HUES6 (cell line): ENCODE data around the gene TTC7B.
A peak's percentile ranks its signal among the peaks of the same experiment; 100 is the strongest.

Source experiments
- H3K27ac ChIP-seq: 2 replicates; pipeline ENCODE4 v1.7.0; 2013; ENCODE audit warnings: low read depth, mild to moderate bottlenecking, low read length, inconsistent platforms
- H3K27me3 ChIP-seq: 2 replicates; pipeline ENCODE4 v1.6.1; 2013; ENCODE audit warnings: low read length; ENCODE audit not compliant: control insufficient read depth, insufficient read depth
- H3K36me3 ChIP-seq: 2 replicates; pipeline ENCODE4 v1.6.1; 2013; ENCODE audit warnings: low read length; ENCODE audit not compliant: control insufficient read depth, insufficient read depth
- H3K4me1 ChIP-seq: 2 replicates; pipeline ENCODE4 v1.6.1; 2013; ENCODE audit warnings: low read length; ENCODE audit not compliant: control insufficient read depth, insufficient read depth
- H3K4me3 ChIP-seq: 2 replicates; pipeline ENCODE4 v1.5.1; 2013; ENCODE audit warnings: low read depth, low read length
- H3K9ac ChIP-seq: one replicate; pipeline ENCODE4 v1.6.1; 2013; ENCODE audit warnings: mild to moderate bottlenecking, low read length
- H3K9me3 ChIP-seq: 2 replicates; pipeline ENCODE4 v1.6.1; 2013; ENCODE audit warnings: low read depth, low read length; ENCODE audit not compliant: control insufficient read depth, insufficient read depth

The TTC7B gene

DNA sequence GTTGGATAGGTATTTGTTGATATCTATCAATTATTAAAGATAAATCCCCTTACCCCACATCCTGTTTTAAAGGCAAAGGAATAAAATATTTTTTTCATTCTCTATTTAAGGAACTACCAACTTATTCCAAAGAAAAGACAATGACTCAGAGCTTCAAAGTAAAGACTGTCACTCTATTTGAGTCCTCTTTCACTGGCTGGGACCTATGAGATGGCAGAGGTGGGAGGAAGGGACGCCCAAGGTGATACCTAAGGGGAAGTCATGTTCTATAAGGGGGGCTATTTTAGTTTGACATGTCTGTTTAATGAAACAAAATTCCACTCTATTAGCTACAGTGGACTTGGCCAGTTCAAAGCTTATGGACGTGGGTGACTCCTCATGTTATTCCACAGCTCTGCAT lies 209.8 kb downstream of the TTC7B start:
- Histone ChIP-seq H3K36me3 (no peaks in the 10 kb centered on the region), H3K4me3 (no peak overlapping the region), H3K9ac (no peak overlapping the region), H3K4me1 (peaks cover 46% of the 10 kb centered on the region), H3K27me3 (no peaks in the 10 kb centered on the region), H3K9me3 (no peaks in the 10 kb centered on the region), H3K27ac (no peak overlapping the region)

DNA sequence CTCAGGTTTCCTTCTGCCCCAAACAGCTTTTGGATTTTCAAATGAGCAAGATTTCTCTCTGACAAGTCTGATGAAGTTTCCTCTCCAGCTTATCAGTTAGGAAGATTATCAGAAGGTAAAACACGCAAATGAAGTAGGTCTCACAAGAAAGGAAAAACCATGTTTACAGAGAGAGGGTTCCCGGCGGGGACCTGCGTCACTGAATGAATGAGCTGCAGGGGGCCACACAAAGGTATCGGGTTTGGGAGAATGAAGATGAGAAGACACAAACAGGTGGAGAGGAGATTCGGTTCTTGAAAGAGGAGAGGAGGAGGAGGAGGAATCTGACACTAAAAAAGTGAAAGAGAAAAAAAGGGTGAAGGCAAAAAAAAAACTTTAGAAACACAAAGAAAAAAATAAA lies 210.8 kb downstream of the TTC7B start:
- Histone ChIP-seq H3K36me3 (no peaks in the 10 kb centered on the region), H3K27me3 (no peaks in the 10 kb centered on the region), H3K9me3 (no peaks in the 10 kb centered on the region), H3K4me3 (no peak overlapping the region), H3K4me1 (peaks cover 48% of the 10 kb centered on the region), H3K27ac (0 out of 2 replicates have a peak overlapping the region, but pooled peaks have one; percentile 16), H3K9ac (no peak overlapping the region)

DNA sequence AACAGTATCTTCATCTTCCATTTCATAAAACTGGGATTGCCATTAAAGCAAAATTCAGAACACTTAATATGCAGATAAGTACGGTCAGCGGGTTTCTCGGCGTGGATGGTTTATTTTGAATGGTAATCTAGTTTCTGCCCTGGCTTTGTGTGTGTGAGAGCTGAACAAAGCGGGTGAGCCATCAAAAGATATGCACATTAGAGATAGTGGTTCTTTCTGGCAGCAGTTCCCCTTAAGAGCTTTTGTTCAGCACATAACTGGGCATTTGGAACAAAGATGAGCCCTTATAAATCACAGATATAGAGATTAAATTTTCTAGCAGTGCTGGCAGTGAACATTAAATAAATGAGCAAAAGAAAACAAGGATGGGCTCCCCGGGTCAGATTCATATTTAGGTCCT lies 211.9 kb downstream of the TTC7B start:
- no peak overlapping the region for H3K27ac ChIP-seq

DNA sequence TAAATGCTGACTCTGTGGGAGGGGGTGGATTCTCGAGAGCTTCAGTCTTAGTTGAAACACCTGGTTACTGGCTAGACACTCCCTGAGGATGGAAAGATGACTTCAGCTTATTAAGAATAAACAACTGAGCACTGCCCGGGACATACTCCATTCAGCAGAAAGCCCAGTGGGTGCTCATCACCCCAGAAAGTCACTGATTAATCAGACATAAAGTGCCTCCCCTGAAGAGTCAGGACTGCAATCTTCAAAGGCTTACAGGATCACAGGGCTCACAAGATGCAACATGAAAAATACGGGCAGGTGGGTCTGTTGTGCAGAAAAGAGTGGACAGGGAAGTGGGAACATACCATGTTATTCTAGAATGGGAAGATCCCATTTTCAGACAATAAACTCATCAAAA lies 212.4 kb downstream of the TTC7B start:
- no peak overlapping the region for H3K27ac ChIP-seq
- H3K4me3 ChIP-seq, result no peak overlapping the region
- no peaks in the 10 kb centered on the region for H3K36me3 ChIP-seq
- H3K9ac ChIP-seq, result no peak overlapping the region
- H3K4me1 ChIP-seq, result peaks cover 52% of the 10 kb centered on the region
- H3K9me3 ChIP-seq, result no peaks in the 10 kb centered on the region
- no peaks in the 10 kb centered on the region for H3K27me3 ChIP-seq

More for the DNA sequence above, 211.9 kb downstream of the TTC7B start:
- no peak overlapping the region for H3K4me3 ChIP-seq
- H3K36me3 ChIP-seq, result no peaks in the 10 kb centered on the region
- H3K4me1 ChIP-seq, result peaks cover 57% of the 10 kb centered on the region
- H3K9ac ChIP-seq, result no peak overlapping the region
- no peaks in the 10 kb centered on the region for H3K27me3 ChIP-seq
- H3K9me3 ChIP-seq, result no peaks in the 10 kb centered on the region

DNA sequence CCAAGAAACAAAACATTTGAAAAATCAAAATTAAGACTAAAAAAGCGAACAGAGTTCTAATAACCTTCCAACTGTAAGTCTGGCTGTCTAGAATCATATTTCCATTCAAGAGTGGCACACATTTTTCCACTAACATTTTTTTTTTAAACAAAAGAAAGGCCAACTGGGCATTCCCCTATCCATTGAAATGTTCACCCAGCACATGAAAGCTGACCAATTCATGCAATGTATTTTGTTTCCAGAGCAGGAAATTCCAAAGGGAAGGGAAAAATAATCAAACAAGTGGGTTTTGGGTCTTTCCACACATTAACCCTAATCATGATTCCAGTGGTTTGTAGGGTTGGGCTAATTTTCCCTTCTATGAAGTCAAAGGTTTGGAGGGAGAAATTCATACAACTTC lies 212.9 kb downstream of the TTC7B start:
- Histone ChIP-seq H3K9ac (no peak overlapping the region), H3K36me3 (no peaks in the 10 kb centered on the region), H3K4me1 (peaks cover 47% of the 10 kb centered on the region), H3K9me3 (no peaks in the 10 kb centered on the region), H3K27me3 (no peaks in the 10 kb centered on the region), H3K4me3 (no peak overlapping the region), H3K27ac (no peak overlapping the region)

GRCh38 chr14:90602088-90602687 lies 214.0 kb downstream of the TTC7B start:
- Histone ChIP-seq H3K27me3 (no peaks in the 10 kb centered on the region), H3K4me3 (no peak overlapping the region), H3K36me3 (no peaks in the 10 kb centered on the region), H3K9ac (no peak overlapping the region), H3K4me1 (peaks cover 40% of the 10 kb centered on the region), H3K27ac (no peak overlapping the region), H3K9me3 (no peaks in the 10 kb centered on the region)

DNA sequence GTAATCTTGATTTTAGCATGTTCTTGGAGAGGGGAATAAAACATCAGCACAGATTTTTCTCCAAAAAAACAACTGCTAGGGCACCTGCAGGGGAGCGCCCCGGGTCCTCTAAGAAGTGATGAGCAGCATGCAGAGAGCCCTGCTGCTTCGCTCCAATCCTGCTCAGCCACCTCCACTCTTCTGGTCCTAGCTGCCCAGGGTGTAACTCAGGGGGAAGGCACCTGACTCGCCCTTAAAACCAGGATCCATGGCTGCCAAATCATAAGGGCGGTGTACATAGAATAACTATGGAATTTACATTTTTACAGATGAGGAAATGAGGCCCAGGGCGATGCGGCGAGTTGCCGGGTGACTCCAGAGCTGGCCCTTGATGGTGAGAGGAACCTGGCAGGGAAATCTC lies 214.7 kb downstream of the TTC7B start:
- H3K36me3 ChIP-seq, result no peaks in the 10 kb centered on the region
- peaks cover 37% of the 10 kb centered on the region for H3K4me1 ChIP-seq
- H3K27me3 ChIP-seq, result no peaks in the 10 kb centered on the region
- no peak overlapping the region for H3K9ac ChIP-seq
- H3K27ac ChIP-seq, result no peak overlapping the region
- no peak overlapping the region for H3K4me3 ChIP-seq
- no peaks in the 10 kb centered on the region for H3K9me3 ChIP-seq

DNA sequence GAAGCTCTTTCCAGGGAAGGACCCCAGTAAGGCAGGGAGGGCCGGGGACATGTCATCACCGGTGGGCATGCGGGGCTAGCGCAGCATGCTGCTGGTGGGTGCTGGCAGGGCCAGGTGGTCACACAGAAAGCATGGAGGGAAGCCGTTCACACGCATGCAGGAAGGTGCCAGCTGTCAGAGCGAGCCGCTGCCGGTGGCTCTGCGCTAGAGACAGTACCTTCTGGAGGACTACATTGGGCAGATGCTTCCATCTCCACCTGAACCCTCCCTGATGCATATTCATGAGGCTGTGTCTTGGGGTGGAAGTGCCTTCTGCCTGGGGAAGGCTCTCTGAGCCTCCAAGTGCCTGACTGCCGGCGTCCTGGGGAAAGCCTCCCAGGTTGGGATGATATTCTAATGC lies 215.6 kb downstream of the TTC7B start:
- Histone ChIP-seq H3K4me1 (peaks cover 28% of the 10 kb centered on the region), H3K9me3 (no peaks in the 10 kb centered on the region), H3K27me3 (no peaks in the 10 kb centered on the region), H3K27ac (no peak overlapping the region), H3K9ac (no peak overlapping the region), H3K36me3 (no peaks in the 10 kb centered on the region), H3K4me3 (no peak overlapping the region)

DNA sequence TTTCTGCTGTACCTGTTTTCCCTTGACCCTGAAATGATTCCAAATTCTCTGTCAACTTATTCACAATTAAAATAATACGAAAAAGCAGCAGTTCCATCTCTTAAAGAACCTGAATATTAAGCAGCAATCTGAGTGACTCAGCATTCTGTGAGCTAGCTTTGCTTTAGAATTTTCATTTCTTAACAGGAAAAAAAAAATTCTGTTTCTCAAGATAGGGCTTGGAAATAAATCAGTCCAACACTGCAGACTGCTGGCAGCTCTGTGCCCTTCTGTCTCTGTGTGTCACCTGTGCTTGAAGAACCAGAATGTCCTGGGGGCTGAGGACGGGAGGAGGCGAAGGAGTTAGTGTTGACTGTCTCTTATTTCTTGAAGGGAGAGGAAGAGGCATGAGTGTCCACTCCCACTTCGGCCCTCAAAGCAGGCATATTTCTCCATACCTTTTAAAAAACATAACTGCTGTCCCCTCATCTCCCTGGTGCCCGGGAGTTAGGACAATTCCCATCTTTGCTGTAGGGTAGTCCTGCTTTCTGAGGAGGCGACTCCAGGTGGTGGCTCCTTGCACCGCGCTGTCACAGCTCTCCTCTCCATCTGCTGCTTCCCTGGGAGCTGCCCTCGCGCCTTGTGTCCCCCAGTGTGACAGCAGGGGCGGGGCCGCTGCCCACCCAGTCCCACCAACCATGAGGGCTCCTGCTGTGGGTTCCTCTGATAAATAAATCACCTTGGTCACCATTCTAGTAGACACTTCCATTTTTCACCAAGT lies 216.3 kb downstream of the TTC7B start:
- Histone ChIP-seq H3K27ac (no peak overlapping the region), H3K9ac (no peak overlapping the region), H3K36me3 (no peaks in the 10 kb centered on the region), H3K4me1 (peaks cover 21% of the 10 kb centered on the region), H3K4me3 (no peak overlapping the region), H3K27me3 (no peaks in the 10 kb centered on the region), H3K9me3 (no peaks in the 10 kb centered on the region)

DNA sequence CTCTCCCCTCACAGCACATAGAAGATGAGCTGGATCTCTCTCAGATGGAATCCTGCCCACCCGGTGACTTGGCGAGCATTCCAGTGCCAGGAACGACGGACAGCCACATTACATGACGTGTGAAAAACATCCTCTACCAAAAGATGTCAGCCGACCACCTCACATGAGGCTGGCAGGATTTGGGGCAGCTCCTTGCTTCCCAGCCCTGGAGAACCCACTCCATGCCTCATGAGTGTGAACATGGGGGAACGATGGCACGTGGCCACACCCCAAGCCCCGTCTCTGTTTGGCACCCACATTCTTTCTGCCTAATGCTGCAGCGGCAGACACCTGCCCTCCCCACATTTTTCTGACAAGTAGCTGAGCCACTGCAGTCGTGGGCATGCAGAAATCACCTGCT lies 216.9 kb downstream of the TTC7B start:
- Histone ChIP-seq H3K9me3 (no peaks in the 10 kb centered on the region), H3K4me1 (peaks cover 15% of the 10 kb centered on the region), H3K36me3 (no peaks in the 10 kb centered on the region), H3K27me3 (no peaks in the 10 kb centered on the region), H3K4me3 (no peak overlapping the region), H3K27ac (no peak overlapping the region), H3K9ac (no peak overlapping the region)

DNA sequence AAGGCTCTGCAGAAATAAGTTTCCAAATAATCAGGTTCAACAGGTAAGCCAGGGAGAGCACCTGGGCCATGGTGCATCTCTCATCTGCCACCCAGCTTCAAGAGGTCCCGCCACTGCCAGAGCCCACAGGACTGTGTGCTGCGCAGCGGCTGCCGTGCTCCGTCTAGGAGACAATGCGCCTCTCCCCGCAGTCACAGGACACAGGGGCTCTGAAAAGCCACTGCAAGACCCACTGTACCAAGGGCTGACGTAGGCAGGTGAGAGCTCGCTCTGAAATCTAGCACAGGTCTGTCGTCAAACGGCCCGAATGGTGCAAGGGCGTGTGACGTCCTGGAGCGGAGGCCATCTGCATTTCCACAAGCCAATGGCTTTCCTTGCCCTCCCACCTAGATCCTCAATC lies 218.3 kb downstream of the TTC7B start:
- Histone ChIP-seq H3K27ac (no peak overlapping the region), H3K9me3 (no peaks in the 10 kb centered on the region), H3K4me1 (peaks cover 16% of the 10 kb centered on the region), H3K4me3 (no peak overlapping the region), H3K27me3 (no peaks in the 10 kb centered on the region), H3K9ac (no peak overlapping the region), H3K36me3 (no peaks in the 10 kb centered on the region)
